HCT116 (cell line): Measurements from ENCODE around the gene WSB1. TPM values are rescaled to one million over a fixed set of nuclear protein-coding genes. Genes with fewer than 3 reads are reported as not detected.

ENCODE experiments used
- ATAC-seq: fragments of 200-7000 bp; cut with Tn5 transposase; 2 replicates; pipeline ENCODE4 v1.9.1; 2020; ENCODE audit warnings: mild to moderate bottlenecking, moderate library complexity
- BruUV-seq: library from RNA; stranded (reverse); fragments of 400-500 nt; replicated peaks from 2 replicates; lab custom pipeline; 2021; lab: Mats Ljungman, UMichigan
- CTCF ChIA-PET: fragments of 300-600 bp; sonication (Branson Sonifier 250); formaldehyde crosslinking; loops from one replicate; lab custom pipeline; 2021; ENCODE audit warnings: antibody characterized with exemption; lab: Charles Lee
- POLR2A ChIA-PET: fragments of 300-600, 350-600 bp; sonication (Branson Sonifier 250); formaldehyde crosslinking; loops from one replicate; lab custom pipeline; 2021; ENCODE audit warnings: antibody characterized with exemption; lab: Charles Lee
- RAD21 ChIA-PET, 2 experiments: fragments of 300-600 bp; sonication (Branson Sonifier 250); formaldehyde crosslinking; loops; one replicate each; lab custom pipeline; 2023; ENCODE audit warnings: low total read pairs in 2 of 2; ENCODE audit not compliant: uncharacterized antibody in 2 of 2, unreplicated experiment in 2 of 2, low non-redundant PET in 1 of 2; lab: Charles Lee
- DNase-seq: peaks from one replicate; pipeline ENCODE4 v3.0.0-alpha.2; 2010; ENCODE audit warnings: low read depth, low spot score
- H2AFZ ChIP-seq: fragments of 200-600 bp; shearing (Covaris generic), sonication (generic); 2 replicates; pipeline ENCODE4 v1.6.1; 2017; ENCODE audit warnings: low read depth, mixed run types, mixed read lengths, antibody characterized with exemption, low read length; ENCODE audit not compliant: poor library complexity, severe bottlenecking
- H3K27ac ChIP-seq: 2 replicates; pipeline ENCODE4 v1.5.1; 2012; ENCODE audit warnings: low read depth, low read length
- H3K27me3 ChIP-seq: fragments of 200-600 bp; sonication (generic); 2 replicates; pipeline ENCODE4 v1.6.1; 2016; ENCODE audit warnings: mixed run types, low read length, mixed read lengths; ENCODE audit not compliant: insufficient read depth
- H3K36me3 ChIP-seq, 2 experiments: fragments of 200-500 bp in 1 of 2; fragments of 200-600 bp in 1 of 2; sonication (Bioruptor generic) in 1 of 2; sonication (generic) in 1 of 2; 2 replicates each; pipeline versions ENCODE4 v1.5.1 to v1.6.1; 2014 to 2016; ENCODE audit warnings: low read length in 2 of 2, inconsistent platforms in 1 of 2, mixed read lengths in 1 of 2, mixed run types in 1 of 2; ENCODE audit not compliant: insufficient read depth in 2 of 2, control insufficient read depth in 1 of 2
- H3K4me1 ChIP-seq, 2 experiments: fragments of 200-600 bp in 1 of 2; sonication (generic) in 1 of 2; 2 replicates each; pipeline versions ENCODE4 v1.5.1 to v1.6.1; 2012 to 2017; ENCODE audit warnings: low read length in 2 of 2, inconsistent platforms in 1 of 2, mild to moderate bottlenecking in 1 of 2, mixed read lengths in 1 of 2, mixed run types in 1 of 2, moderate library complexity in 1 of 2; ENCODE audit not compliant: insufficient read depth in 2 of 2, control insufficient read depth in 1 of 2
- H3K4me2 ChIP-seq: fragments of 200-600 bp; sonication (generic); 2 replicates; pipeline ENCODE4 v1.6.1; 2017; ENCODE audit warnings: mixed run types, low read length, mixed read lengths
- H3K4me3 ChIP-seq, 2 experiments: fragments of 200-600 bp in 1 of 2; sonication (generic) in 1 of 2; replicated peaks in 1 of 2; 2 replicates each; pipeline ENCODE4 v1.5.1; 2011 to 2016; ENCODE audit warnings: low read length in 2 of 2, control low read depth in 1 of 2, low read depth in 1 of 2, mild to moderate bottlenecking in 1 of 2, mixed read lengths in 1 of 2, mixed run types in 1 of 2
- H3K79me2 ChIP-seq: fragments of 200-600 bp; sonication (generic); 2 replicates; pipeline ENCODE4 v1.6.1; 2017; ENCODE audit warnings: mild to moderate bottlenecking, mixed run types, low read length, moderate library complexity, mixed read lengths; ENCODE audit not compliant: insufficient read depth
- H3K9ac ChIP-seq: fragments of 200-600 bp; sonication (generic); 2 replicates; pipeline ENCODE4 v1.6.1; 2016; ENCODE audit warnings: low read length, mixed read lengths
- H3K9me2 ChIP-seq: fragments of 200-600 bp; sonication (generic), shearing (Covaris generic); 2 replicates; pipeline ENCODE4 v1.6.1; 2017; ENCODE audit warnings: mixed run types, mild to moderate bottlenecking, moderate library complexity; ENCODE audit not compliant: insufficient read depth
- H3K9me3 ChIP-seq, 2 experiments: fragments of 200-500 bp in 1 of 2; fragments of 200-600 bp in 1 of 2; sonication (Bioruptor generic) in 1 of 2; sonication (generic) in 1 of 2; 2 replicates each; pipeline ENCODE4 v1.6.1; 2014 to 2017; ENCODE audit warnings: low read length in 2 of 2, mixed read lengths in 2 of 2, inconsistent platforms in 1 of 2, low read depth in 1 of 2, mild to moderate bottlenecking in 1 of 2, mixed run types in 1 of 2, moderate library complexity in 1 of 2; ENCODE audit not compliant: control insufficient read depth in 1 of 2, insufficient read depth in 1 of 2
- H4K20me1 ChIP-seq: fragments of 200-600 bp; sonication (generic), shearing (Covaris generic); 2 replicates; pipeline ENCODE4 v1.6.1; 2017; ENCODE audit warnings: mixed run types, mild to moderate bottlenecking, moderate library complexity; ENCODE audit not compliant: insufficient read depth
- CEBPB ChIP-seq: IDR thresholded peaks from 2 replicates; pipeline ENCODE4 v1.6.1; 2012; ENCODE audit warnings: low read depth
- ZFX ChIP-seq: fragments of 450-650 bp; IDR thresholded peaks from 2 replicates; pipeline ENCODE4 v1.6.1; 2017
- ZNF274 ChIP-seq: fragments of 200-500 bp; sonication (Bioruptor generic); IDR thresholded peaks from 2 replicates; pipeline ENCODE4 v1.6.1; 2014; ENCODE audit warnings: mild to moderate bottlenecking, low read depth, low read length, inconsistent platforms
- intact Hi-C: fragments of 100-400 bp; cut with micrococcal nuclease; formaldehyde crosslinking; loops from 2 replicates; pipeline ENCODE4 v1.10.0; 2022
- total RNA-seq: library from RNA; stranded (reverse); gene quantifications from one replicate; pipeline ENCODE4 v1.2.1, GENCODE V29; 2021; ENCODE audit not compliant: unreplicated experiment
- TF ChIP-seq, protein P1 (sequence below): IDR thresholded peaks from 2 replicates; pipeline ENCODE4 v1.6.1; 2012
- TF ChIP-seq, protein P2 (sequence below): IDR thresholded peaks from 2 replicates; pipeline ENCODE4 v1.6.1; 2012; ENCODE audit warnings: low read depth
- TF ChIP-seq, protein P3 (sequence below): IDR thresholded peaks from 2 replicates; pipeline ENCODE4 v1.6.1; 2012

Gene WSB1
- total RNA-seq, 1 experiment from 2014 or later = 88.0 TPM

DNA sequence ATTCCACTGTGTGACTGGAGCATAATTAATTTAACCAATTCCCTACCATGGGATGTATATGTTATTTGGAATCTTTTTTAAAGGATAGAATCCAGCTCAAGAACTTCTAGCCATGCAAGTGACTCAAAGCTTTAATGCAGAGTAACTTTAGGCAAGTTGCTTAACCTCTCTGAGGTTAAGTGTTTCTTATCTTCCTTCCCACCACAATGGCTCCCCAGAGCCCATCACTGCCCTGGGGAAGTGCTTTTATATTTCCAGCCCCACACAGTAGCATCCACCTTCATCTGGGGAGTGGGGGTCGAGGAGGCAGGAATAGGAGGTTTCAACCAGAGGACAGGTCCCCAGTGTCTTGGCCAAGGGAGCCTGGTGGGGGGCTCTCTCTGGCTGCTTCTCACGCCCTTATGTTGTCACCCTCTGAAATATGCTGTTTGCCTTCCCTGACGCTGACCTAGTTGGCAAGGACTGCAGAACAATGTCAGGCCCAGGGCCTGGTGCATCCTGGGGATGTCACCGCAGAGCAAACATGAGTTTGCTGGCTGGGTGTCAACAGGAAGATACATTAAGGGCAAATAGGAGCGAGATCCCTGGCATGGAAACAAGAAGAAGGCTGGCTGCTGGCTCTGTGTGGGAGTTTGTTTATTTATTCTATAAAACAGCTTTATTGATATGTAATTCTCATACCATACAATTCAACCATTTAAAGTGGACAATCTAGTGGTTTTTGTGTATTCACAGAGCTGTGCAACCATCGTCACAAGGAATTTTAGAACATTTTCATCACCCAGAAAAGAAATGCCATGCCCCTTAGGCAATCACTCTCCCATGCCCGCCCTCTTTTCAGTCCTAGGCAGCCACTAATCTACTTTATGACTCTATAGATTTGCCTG lies 46.6 kb upstream of the WSB1 start:
- Histone ChIP-seq H2AFZ (no peak overlapping the region), H3K9me2 (no peaks in the 10 kb centered on the region), H3K4me2 (no peak overlapping the region), H3K9ac (no peak overlapping the region), H3K4me1 (peaks cover 10 to 27% of the 10 kb centered on the region in 2 experiments; a peak in 3 of 4 replicates), H3K27ac (no peak overlapping the region), H3K9me3 (no peaks in the 10 kb centered on the region), H3K4me3 (no peak overlapping the region), H3K27me3 (no peaks in the 10 kb centered on the region), H3K79me2 (no peaks in the 10 kb centered on the region), H4K20me1 (no peaks in the 10 kb centered on the region), H3K36me3 (no peaks in the 10 kb centered on the region)
- ATAC-seq (no peak), DNase-seq (no peak)
- POLR2A ChIA-PET = interaction anchor here (2.0 kb wide), 1 partner anchor 47 kb away, joined by 8 read pairs; no protein-coding TSS in a partner anchor
- RAD21 ChIA-PET = interaction anchor here in 1 of 2 experiments (1.8 kb wide), 1 partner anchor 86 kb away, joined by 10 read pairs; no protein-coding TSS in a partner anchor
- BruUV-seq = no TSS peak
- CTCF ChIA-PET = no interaction called here
- TF ChIP-seq, protein P1, sequence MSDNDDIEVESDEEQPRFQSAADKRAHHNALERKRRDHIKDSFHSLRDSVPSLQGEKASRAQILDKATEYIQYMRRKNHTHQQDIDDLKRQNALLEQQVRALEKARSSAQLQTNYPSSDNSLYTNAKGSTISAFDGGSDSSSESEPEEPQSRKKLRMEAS = no peak
- no peak for TF ChIP-seq CEBPB
- TF ChIP-seq, protein P2, sequence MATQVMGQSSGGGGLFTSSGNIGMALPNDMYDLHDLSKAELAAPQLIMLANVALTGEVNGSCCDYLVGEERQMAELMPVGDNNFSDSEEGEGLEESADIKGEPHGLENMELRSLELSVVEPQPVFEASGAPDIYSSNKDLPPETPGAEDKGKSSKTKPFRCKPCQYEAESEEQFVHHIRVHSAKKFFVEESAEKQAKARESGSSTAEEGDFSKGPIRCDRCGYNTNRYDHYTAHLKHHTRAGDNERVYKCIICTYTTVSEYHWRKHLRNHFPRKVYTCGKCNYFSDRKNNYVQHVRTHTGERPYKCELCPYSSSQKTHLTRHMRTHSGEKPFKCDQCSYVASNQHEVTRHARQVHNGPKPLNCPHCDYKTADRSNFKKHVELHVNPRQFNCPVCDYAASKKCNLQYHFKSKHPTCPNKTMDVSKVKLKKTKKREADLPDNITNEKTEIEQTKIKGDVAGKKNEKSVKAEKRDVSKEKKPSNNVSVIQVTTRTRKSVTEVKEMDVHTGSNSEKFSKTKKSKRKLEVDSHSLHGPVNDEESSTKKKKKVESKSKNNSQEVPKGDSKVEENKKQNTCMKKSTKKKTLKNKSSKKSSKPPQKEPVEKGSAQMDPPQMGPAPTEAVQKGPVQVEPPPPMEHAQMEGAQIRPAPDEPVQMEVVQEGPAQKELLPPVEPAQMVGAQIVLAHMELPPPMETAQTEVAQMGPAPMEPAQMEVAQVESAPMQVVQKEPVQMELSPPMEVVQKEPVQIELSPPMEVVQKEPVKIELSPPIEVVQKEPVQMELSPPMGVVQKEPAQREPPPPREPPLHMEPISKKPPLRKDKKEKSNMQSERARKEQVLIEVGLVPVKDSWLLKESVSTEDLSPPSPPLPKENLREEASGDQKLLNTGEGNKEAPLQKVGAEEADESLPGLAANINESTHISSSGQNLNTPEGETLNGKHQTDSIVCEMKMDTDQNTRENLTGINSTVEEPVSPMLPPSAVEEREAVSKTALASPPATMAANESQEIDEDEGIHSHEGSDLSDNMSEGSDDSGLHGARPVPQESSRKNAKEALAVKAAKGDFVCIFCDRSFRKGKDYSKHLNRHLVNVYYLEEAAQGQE = no peak
- no peak for TF ChIP-seq ZNF274
- TF ChIP-seq, protein P3, sequence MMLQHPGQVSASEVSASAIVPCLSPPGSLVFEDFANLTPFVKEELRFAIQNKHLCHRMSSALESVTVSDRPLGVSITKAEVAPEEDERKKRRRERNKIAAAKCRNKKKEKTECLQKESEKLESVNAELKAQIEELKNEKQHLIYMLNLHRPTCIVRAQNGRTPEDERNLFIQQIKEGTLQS = no peak
- no peak for TF ChIP-seq ZFX
- intact Hi-C loops = loop anchor here (5.0 kb wide), 2 partner anchors 45 to 405 kb away; partner anchors contain the start of gene WSB1
